GM21529 (cell line): ENCODE results near the gene ANKUB1.
A peak's percentile ranks its signal among the peaks of the same experiment; 100 is the strongest.
"Not testable (repeated sequence)": the region's sequence is repeated elsewhere in the genome, so short reads cannot be mapped to it uniquely, and the experiment has no call there.

Experiments used
- ATAC-seq: cut with Tn5 transposase; IDR thresholded peaks from one replicate; pipeline ENCODE4 v1.9.1; 2021; ENCODE audit not compliant: unreplicated experiment

ANKUB1 gene, protein sequence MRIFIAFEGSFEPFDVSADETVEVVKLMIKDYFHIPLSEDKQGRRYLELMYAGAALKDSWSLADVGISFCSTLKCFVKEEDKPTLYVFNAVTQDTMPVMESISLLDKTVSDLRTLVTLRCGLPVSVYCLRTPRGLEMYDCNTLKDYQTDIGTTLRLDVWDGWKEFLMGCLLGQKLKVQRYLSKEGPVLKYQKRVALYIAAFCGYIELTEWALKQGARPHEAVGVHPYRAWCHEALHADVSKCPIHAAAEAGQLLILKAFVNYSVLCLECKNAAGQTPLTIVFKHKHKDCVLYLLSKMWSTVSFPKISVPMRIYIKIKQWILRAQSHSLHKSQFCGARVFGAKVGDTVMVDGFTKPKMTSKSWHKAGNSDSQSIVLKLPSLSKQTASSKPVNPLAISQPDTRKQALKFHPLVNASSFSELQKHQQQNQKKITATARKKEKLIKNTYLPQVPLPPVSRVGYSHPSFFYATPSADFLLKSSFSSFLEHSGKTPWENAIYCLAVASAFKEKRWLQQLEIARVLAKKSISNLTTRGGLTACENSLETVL

DNA sequence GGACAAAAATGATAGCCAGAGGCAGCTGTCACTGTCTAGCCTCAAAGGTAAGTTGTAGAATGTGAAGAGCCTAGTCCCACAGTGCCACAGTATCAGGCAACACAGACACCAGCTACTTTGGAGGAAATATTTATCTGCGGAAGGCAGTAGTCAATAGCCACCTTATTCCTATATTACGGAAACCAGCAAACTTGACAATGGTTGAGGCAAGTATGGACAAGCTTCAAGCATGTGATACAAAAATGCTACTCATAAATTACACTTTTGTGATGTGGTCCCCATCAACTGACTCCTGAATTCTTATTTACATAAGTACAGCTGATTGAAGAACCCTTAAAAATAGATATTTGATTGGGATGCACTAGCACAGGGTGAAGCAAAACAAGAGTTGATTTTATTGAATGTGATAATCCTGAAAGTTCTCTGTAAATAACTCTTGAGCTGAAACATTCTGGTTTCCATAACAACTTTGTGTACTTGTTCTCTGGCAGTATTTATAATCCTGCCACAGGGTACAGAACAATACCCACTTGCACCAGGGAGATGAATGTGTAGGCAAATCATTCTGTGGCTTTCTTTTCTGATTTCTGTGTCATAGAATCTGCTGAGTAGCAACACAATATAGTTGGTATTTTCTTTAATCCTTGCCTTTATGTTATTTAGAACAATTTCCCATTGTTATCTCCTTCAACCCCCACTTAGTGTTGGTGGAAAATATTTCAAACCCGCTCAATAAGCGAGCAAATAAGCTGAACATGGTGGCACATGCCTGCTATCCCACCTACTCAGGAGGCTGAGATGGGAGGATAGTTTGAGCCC, at the start of gene ANKUB1:
Gene ANKUB1, minus strand, starts transcription at position 103 of the 819 bp plus-strand sequence. CDS start 188 bp downstream, outside the sequence.
- no peak for ATAC-seq

DNA sequence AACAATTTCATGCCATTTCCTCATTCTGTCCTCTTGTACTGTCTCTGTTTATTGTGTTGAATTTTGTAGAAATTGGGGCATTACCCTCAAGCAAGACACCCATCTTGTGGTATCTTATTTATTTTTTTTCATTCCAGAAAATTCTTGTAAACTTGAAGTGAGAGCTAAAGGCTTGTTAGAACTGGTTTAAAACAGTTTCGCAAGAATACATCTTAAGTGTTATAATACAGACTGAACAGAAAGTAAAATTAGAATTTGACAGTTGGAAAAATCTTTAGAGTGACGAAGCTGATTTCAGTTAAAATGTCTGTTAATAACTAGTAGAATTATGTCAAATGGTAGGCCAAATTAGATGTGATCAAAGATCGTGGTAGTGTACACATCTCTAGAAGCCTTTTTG, 47.5 kb upstream of the ANKUB1 start:
- ATAC-seq = no peak

DNA sequence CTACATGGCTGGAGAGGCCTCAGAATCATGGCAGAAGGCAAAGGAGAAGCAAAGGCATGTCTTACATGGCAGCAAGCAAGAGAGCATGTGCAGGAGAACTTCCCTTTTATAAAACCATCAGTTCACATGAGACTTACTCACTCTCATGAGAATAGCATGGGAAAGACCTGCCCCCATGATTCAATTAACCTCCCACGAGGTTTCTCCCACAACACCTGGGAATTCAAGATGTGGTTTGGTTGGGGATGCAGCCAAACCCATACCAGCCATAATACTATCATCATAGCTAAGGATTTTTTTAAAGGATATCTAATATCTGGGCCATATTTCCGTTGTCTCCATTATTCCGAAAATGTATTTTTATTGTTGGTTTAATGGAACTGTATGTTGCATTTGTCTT, 47.1 kb upstream of the ANKUB1 start:
- not testable (repeated sequence) for ATAC-seq

DNA sequence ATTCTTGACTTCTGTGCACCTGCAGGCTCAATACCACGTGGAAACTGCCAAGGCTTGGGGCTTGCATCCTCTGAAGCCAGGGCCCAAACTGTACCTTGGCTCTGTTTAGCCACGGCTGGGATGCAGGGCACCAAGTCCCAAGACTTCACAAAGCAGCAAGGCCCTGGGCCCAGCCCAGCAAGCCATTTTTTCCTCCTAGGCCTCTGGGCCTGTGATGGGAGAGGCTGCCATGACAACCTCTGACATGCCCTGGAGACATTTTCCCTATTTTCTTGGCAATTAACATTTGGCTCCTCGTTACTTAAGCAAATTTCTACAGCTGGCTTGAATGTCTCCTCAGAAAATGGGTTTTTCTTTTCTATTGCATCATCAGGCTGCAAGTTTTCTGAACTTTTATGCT, 46.1 kb upstream of the ANKUB1 start:
- ATAC-seq = not testable (repeated sequence)

DNA sequence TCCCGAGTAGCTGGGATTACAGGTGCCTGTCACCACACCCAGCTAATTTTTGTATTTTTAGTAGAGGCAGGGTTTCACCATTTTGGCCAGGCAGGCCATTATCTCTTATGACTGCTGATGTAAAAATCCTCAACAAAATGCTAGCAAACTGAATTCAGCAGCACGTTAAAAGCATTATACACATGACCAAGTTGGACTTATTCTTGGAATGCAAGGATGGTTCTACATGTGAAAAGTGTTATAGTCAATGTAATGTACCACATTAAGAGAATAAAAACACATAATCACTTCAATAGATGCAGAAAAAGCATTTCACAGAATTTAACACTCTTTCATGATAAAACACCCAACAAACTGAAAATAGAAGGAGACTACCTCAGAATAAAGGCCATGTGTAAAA, 40.9 kb upstream of the ANKUB1 start:
- ATAC-seq = no peak

DNA sequence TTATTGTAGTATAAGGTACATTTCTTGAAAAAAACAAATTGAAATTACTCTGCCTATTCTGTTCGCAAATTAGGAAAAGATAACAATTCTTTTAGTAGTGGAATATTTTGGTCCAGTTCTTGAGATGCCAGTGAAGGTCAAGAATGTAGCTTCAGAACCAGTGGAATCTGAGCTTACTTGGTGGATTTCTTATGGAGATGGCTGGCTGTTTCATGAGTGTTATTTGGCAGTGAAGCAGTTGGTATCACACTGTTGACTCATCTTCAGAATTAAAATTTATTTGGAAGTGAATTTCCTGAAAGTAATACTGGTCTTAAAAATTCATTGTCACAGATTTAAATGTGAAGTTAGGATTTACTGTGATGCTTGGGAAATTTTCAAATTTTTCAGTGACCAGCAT, 39.7 kb upstream of the ANKUB1 start:
- ATAC-seq = no peak

DNA sequence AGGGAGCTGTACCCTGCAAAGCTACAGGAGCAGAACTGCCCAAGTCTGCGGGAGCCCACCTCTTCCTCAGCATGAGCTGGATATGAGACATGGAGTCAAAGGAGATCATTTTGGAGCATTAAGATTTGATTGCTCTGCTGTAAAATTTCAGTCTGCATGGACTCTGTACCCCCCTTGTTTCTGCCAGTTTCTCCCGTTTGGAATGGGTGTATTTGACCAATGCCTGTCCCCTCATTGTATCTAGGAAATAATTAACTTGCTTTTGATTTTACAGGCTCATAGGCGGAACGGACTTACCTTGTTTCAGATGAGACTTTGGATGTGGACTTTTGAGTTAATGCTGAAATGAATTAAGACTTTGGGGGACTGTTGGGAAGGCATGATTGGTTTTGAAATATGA, 39.0 kb upstream of the ANKUB1 start:
- no peak for ATAC-seq

DNA sequence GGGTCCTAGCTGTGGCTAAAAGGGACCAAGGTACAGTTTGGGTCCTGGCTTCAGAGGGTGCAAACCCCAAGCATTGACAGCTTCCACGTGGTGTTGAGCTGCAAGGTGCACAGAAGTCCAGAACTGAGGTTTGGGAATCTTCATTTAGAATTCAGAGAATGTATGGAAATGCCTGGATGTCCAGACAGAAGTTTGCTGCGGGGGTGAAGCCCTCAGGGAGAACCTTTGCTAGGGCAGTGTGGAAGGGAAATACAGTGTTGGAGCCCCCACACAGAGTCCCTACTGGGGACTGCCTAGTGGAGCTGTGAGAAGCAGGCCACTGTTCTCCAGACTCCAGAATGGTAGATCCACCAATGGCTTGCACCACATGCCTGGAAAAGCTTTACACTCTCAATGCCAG, 38.5 kb upstream of the ANKUB1 start:
- ATAC-seq = no peak

DNA sequence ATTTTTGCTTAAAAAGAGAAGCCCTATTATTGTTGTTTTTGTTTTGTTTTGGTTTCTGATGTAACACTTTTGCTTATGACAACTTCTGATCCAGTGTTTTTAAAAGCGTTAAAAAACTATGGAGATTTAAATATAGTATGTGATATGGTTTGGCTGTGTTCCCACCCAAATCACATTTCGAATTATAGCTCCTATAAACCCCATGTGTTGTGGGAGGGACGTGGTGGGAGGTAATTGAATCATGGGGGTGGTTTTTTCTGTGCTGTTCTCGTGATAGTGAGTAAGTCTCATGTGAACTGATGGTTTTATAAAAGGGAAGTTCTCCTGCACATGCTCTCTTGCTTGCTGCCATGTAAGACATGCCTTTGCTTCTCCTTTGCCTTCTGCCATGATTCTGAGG, 37.3 kb upstream of the ANKUB1 start:
- not testable (repeated sequence) for ATAC-seq

DNA sequence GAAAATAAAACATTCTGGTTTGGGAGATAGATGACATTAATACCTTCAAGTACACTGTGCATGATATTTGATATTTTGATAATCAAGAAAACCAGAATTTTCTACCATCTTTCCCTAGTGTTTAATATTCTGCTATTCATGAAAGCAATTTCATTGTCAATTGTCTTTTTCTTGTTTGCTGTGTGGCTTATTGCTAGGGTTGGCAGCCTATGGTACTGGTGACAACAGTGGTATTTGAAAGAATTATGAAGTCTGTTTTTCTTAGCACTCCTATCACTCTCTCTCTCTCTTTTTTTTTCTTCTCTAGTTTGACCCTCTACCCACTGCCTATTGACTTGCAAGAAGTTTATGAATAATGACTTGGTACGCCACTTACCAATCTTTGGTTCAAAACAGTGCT, 36.0 kb upstream of the ANKUB1 start:
- no peak for ATAC-seq

DNA sequence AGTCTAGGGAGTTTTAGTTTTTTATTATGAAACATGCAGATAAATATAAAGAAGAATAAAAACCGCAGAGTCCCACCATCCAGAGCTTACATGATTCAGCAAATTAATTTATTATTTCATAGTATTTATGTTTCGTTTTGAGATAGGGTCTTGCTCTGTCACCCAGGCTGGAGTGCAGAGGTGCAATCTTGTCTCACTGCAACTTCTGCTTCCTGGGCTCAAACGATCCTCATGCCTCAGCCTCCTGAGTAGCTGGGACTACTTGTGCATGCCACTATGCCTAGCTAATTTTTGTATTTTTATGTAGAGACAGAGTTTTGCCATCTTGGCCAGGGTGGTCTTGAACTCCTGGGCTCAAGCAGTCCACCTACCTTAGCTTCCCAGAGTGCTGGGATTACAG, 34.3 kb upstream of the ANKUB1 start:
- ATAC-seq = no peak

DNA sequence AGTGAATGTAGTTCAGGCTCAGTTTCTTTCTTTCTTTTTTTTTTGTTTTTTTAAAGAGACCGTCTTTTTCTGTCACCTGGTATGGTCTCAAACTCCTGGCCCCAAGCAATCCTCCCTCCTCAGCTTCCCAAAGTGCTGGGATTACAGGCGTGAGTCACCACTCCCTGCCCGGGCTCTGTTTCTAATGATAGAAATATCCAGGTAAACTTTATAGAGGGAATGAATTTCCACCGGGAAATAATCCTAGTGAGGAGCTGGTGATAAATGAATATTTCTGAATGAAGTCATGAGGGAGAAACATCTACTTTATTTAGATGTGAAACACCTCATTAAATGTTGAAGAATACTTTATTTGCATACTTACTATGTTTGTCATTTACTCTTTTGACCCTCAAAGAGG, 27.8 kb upstream of the ANKUB1 start:
- ATAC-seq = no peak

DNA sequence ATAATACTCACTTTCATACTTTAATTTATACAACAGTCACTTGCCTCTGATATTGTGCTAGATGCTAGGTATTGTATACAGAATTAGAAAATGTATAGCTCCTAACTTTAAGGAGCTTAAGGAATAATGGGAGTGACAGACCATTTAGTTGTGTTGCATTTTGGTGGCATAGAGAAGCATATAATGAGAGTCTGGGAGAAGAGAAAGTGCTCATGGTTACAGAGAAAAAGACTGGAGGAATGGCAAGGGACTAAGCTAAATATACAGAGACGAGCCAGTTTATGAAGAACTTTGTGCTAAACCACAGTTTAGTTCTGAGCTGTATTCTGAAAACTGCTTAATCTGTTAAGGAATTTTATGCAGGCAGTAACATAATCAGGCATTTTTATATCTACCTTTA, 27.1 kb upstream of the ANKUB1 start:
- ATAC-seq = no peak

DNA sequence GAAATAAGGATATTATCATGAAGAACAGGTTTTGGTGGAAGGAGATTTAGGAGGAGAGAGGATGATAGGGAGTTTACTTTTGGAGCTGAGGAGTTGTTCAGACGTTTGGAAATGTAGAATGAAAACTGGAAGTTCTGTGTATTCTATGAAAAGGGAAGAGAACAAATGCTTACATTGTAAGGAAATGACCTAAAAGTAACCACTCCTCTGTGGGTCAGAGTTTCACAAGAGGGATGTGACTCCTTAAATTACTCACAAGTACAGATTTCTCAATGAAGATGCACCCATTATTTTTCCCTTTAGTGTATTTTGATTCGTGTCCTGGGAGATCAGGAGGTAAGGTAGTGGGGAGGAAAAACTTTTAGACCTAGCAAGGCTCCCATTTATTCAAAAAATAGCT, 24.6 kb upstream of the ANKUB1 start:
- no peak for ATAC-seq

DNA sequence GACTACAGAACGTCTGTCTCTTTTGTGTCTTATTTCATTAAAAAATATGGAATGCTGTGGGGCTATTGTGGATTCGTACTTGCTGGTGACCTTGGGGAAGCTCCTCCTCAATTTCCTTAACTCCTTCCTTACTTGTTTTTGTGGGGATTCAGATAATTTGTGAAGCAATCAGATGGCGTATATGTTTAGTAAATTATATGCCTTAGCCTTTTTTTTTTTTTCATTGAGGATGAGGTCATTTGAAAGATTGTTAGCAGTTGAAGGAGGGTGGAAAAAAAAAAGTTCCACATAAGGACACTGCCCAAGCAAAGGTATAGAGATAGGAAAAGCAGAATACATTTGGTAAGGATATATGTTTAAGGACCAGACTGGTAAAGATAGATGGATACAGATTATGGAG, 24.0 kb upstream of the ANKUB1 start:
- ATAC-seq = no peak

DNA sequence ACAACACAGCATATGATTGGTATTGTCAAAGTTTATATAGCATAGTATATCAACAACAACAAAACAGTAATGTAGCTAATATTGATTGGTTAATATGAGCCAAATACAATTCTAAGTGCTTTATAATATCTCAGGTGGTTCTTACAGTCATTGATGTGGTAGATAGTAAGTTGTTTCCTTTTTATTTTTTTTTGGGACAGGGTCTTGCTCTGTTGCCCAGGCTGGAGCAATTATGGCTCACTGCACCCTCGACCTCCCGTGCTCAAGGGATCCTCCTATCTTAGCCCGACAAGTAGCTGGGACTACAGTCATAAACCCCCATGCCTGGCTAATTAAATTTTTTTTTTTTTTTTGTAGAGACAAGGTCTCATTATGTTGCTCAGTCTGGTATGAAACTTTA, 23.4 kb upstream of the ANKUB1 start:
- ATAC-seq = no peak

DNA sequence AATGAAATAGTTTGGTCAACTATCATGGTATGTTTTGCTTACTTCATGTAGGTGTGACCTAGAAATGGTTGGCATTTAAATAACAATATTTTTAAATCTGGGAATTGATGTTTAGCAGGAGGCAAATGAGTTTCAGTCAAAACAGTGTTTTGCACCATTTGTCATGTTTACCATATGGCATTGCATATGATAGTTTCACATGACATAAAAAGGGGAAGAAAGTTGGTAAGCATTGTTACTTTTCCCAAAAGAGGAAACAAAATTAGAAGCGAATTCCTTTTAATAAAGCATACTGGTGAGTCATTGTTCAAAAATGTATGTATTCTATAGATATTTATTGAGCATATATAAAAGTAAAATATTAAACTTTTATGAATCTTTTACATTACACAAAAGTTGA, 23.0 kb upstream of the ANKUB1 start:
- no peak for ATAC-seq

DNA sequence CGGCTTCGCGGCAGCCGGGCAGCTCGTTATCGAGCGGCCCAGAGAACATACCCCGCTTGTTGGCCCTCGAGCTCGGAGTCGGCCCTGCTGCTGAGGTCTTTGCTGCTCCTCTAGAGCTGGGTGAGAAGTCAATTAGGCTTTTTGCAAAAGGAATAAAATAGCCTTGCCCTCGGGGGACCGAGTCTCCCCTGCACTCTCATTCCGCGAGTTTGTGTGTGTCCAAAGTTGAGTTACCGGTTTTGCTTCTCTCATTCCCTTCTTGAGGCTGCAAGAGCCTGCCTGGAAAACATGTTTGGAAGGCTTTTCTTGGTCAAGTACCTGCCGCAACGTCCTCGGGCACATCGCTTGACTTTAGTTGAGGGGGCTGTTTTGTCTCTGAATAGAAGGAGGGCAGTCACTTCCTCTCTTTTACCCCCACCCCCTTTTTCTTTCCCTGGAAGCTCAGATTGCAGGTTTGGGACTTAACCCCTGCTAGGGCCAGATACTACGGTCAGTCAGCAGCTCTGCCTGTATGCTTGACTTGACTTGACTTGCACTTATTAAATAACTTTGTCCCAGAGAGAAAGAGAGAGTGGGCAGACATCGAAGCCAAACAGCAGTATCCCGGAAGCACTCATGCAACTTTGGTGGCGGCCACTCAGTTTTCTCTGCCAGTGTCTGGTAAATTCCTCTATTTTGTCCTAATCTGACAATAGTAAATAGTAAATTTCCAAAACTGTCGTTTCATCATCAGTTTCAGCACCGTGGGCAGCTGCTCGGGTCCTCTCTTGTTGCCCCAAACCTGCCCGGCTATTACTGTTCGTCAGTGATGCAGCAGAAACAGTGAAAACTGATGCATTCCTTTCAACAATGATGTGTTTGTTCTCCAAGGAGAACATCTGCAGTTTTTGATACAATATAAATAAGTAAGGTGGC, 21.3 kb upstream of the ANKUB1 start:
- peak; percentile 15 for ATAC-seq

DNA sequence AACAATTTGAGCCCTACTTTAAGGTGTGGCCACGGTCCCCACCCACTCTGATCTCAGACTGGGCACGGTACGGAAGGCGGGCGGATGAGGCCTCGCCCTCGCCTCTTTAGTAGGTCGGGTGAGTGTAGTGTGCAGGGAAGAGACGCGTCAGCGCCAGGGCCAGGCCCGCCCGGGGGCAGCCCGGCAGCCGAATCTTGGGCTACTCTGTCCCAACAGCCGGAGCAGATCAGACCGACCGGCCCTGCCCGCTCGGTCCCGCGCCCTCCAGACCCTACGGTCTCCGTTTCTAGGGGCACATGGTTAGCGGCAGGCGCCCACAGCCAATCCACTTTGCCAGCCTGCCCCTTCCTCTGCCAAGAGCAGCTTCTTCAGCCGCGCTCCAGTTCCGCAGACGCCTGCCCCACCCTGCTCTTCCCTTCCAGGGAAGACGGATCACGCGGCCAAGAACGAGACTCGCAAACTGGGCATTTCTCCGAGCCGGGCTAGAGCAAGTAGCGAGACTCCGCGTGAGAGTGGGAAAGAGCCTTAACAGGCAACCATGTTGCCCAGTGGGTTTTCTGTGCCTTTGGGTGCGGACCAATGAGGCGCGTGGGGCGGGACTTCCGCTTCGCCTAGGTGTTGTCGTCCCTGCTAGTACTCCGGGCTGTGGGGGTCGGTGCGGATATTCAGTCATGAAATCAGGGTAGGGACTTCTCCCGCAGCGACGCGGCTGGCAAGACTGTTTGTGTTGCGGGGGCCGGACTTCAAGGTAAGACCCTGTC, 20.4 kb upstream of the ANKUB1 start, which contains the start of gene RNF13:
Gene RNF13, plus strand, starts transcription at position 610 of the 761 bp plus-strand sequence. CDS start 32,812 bp downstream, outside the sequence.
- ATAC-seq = peak; percentile 88

DNA sequence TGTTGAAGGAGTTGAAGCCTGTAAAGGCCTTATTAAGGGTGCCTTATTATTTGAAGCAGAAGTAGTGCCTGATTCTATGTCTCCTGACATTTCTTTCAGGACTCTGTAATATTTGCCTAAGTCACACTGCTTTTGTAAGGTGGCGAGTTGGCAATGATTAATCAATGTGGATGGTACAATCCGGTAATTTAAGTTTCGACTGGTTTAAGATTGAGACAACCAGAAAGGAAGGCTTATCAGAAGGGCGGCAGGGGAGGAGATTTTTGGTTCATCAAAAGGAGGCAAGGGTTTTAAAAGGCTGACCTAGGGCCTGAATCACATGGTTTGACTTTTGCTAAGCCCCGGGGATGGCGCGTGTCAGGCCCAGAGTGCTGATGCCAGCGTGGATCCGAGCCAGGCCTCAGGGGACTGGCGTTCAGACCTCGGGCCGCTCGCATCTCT, 19.8 kb upstream of the ANKUB1 start:
- ATAC-seq = no peak
